GM18907 (cell line): ENCODE measurements around the gene DSG3.
"Not testable (repeated sequence)": the region's sequence is repeated elsewhere in the genome, so short reads cannot be mapped to it uniquely, and the experiment has no call there.

ENCODE experiments used
- ATAC-seq: cut with Tn5 transposase; IDR thresholded peaks from one replicate; pipeline ENCODE4 v1.9.1; 2021; ENCODE audit warnings: mild to moderate bottlenecking, moderate library complexity; ENCODE audit not compliant: unreplicated experiment

Gene DSG3

GRCh38 chr18:31491586-31491985, 44.0 kb downstream of the DSG3 start:
- ATAC-seq, result no peak

- ATAC-seq, result no peak
Observed at GRCh38 chr18:31492671-31493070, 45.1 kb downstream of the DSG3 start.

GRCh38 chr18:31493171-31493570, 45.6 kb downstream of the DSG3 start:
- ATAC-seq, result no peak

- ATAC-seq, result no peak
Observed at GRCh38 chr18:31493941-31494340, 46.4 kb downstream of the DSG3 start.

- ATAC-seq, result not testable (repeated sequence)
Observed at GRCh38 chr18:31494705-31495244, 47.2 kb downstream of the DSG3 start.

- no peak for ATAC-seq
Observed at GRCh38 chr18:31497404-31497835, 49.9 kb downstream of the DSG3 start.

GRCh38 chr18:31497836-31498573, 50.5 kb downstream of the DSG3 start, which contains the start of gene DSG2:
DSG2 (plus strand) TSS chr18:31498177; CDS start chr18:31498252, 75 bp downstream.
- ATAC-seq, result peak; percentile 57

- peak; percentile 36 for ATAC-seq
Observed at GRCh38 chr18:31498574-31499524, 51.3 kb downstream of the DSG3 start.

- peak; percentile 90 for ATAC-seq
Observed at GRCh38 chr18:31500051-31500688, 52.6 kb downstream of the DSG3 start.

- ATAC-seq, result no peak
Observed at GRCh38 chr18:31503011-31503410, 55.5 kb downstream of the DSG3 start.

- no peak for ATAC-seq
Observed at GRCh38 chr18:31504455-31505147, 57.1 kb downstream of the DSG3 start.

GRCh38 chr18:31505156-31505555, 57.6 kb downstream of the DSG3 start:
- ATAC-seq, result no peak

GRCh38 chr18:31506024-31506742, 58.6 kb downstream of the DSG3 start:
- ATAC-seq, result no peak

- not testable (repeated sequence) for ATAC-seq
Observed at GRCh38 chr18:31507124-31507523, 59.6 kb downstream of the DSG3 start.

GRCh38 chr18:31508781-31509180, 61.2 kb downstream of the DSG3 start:
- ATAC-seq, result no peak

- ATAC-seq, result no peak
Observed at GRCh38 chr18:31509571-31509970, 62.0 kb downstream of the DSG3 start.

GRCh38 chr18:31510319-31510718, 62.8 kb downstream of the DSG3 start:
- no peak for ATAC-seq

GRCh38 chr18:31511098-31511497, 63.6 kb downstream of the DSG3 start:
- ATAC-seq, result no peak

- ATAC-seq, result no peak
Observed at GRCh38 chr18:31512203-31512764, 64.7 kb downstream of the DSG3 start.
